Adrenal gland (tissue), 12 donors: ENCODE data around the gene PRKCA. TPM values are rescaled to one million over a fixed set of nuclear protein-coding genes. Genes with fewer than 3 reads are reported as not detected.

Experiments used
- DNase-seq, 7 donors: peaks; one replicate each; pipeline ENCODE4 v3.0.0-alpha.2; 2019 to 2020
- H3K27ac ChIP-seq, 5 donors: fragments of 200-600 bp; sonication (generic) in 4 of 5; 1 replicate in 3 of 5; 2 replicates in 2 of 5; pipeline versions ENCODE4 v1.5.1 to v1.8.0; 2016 to 2020; ENCODE audit warnings: mild to moderate bottlenecking in 1 of 5
- H3K27me3 ChIP-seq: fragments of 200-600 bp; 2 replicates; pipeline ENCODE4 v1.8.0; 2021
- H3K36me3 ChIP-seq, 2 donors: fragments of 200-600 bp; replicated peaks in 1 of 2; 1 replicate in 1 of 2; 2 replicates in 1 of 2; pipeline versions ENCODE4 v1.5.1 to v1.8.0; 2018 to 2022
- H3K4me1 ChIP-seq, 2 donors: fragments of 200-600 bp; replicated peaks in 1 of 2; 1 replicate in 1 of 2; 2 replicates in 1 of 2; pipeline versions ENCODE4 v1.5.1 to v1.8.0; 2018 to 2021
- H3K4me3 ChIP-seq, 4 donors: fragments of 200-600 bp; sonication (generic) in 3 of 4; one replicate each; pipeline ENCODE4 v1.5.1; 2016 to 2018
- H3K9me3 ChIP-seq, 3 donors: fragments of 200-600 bp; sonication (generic) in 1 of 3; replicated peaks in 1 of 3; 1 replicate in 2 of 3; 2 replicates in 1 of 3; pipeline versions ENCODE4 v1.5.1 to v1.8.0; 2016 to 2021
- POLR2A ChIP-seq, 2 donors: fragments of 450-650 bp; IDR thresholded peaks; one replicate each; pipeline ENCODE4 v1.6.1; 2017; ENCODE audit warnings: antibody characterized with exemption in 2 of 2, mild to moderate bottlenecking in 2 of 2, moderate library complexity in 1 of 2
- WGBS, 4 donors: extraction: QIAGEN DNeasy Blood & Tissue Kit in 2 of 4; methylation state at CpG; one replicate each; pipeline versions ENCODE4 v1.1.5 to v1.1.7; 2013 to 2017; 5-methylcytosine and 5-hydroxymethylcytosine counted together
- intact Hi-C, 2 donors: fragments of 100-400 bp; cut with DNase I; formaldehyde crosslinking; loops; one replicate each; pipeline versions ENCODE4 v1.14.1 to v1.15.0; 2022 to 2023
- polyA plus RNA-seq, 3 donors: library from polyadenylated mRNA; stranded (reverse); fragments of 200-250 nt in 2 of 3; fragments of 350-450 nt in 1 of 3; fragmentation: Illumina TruSeq in 1 of 3; extraction: RNeasy Lipid Tissue Mini Kit (QIAGEN cat#74804) in 1 of 3; gene quantifications; one replicate each; pipeline ENCODE4 v1.2.3, GENCODE V29; 2013 to 2014
- total RNA-seq, 9 donors: library from RNA; depleted of rRNA in 4 of 9; stranded (reverse); fragments of >200 nt in 4 of 9; fragments of 120-200 nt in 1 of 9; fragmentation: NEBNext Ultra II Directional in 1 of 9; extraction: Animal tissue kit (Norgen Biotek cat#: 25700) in 1 of 9; gene quantifications; one replicate each; pipeline versions ENCODE4 v1.1.0 to v1.2.4, GENCODE V29; 2013 to 2023
- TF ChIP-seq, protein P1 (sequence below), 6 experiments: fragments of 450-650 bp in 4 of 6; fragments of 200-600 bp in 2 of 6; sonication (generic) in 1 of 6; IDR thresholded peaks; 1 replicate in 5 of 6; 2 replicates in 1 of 6; pipeline versions ENCODE4 v1.5.1 to v1.8.0; 2016 to 2021; ENCODE audit warnings: antibody characterized with exemption in 6 of 6, mild to moderate bottlenecking in 2 of 6, moderate library complexity in 1 of 6
- donor health status: healthy with polysubstance abuse.
- donor health status: Bipolar disorder and iron deficiency.
- donor health status: DM: yes; HTN: yes; CAD: no.
- donor health status: DM: no; HTN: no; CAD: no.
- donor health status: DM: no; HTN: no; CAD: no.
- donor health status: DM: yes; HTN: yes; CAD: no.

Gene PRKCA
- total and polyA plus RNA-seq, 12 donors, result 15.1 to 202 (median 84.1) TPM

GRCh38 chr17:66829883-66830282 lies 527.5 kb downstream of the PRKCA start:
- Histone ChIP-seq H3K27ac (no peak overlapping the region), H3K9me3 (no peaks in the 10 kb centered on the region), H3K27me3 (peaks cover 17% of the 10 kb centered on the region), H3K4me1 (no peaks in the 10 kb centered on the region), H3K4me3 (no peak overlapping the region), H3K36me3 (no peaks in the 10 kb centered on the region)
- no peak for TF ChIP-seq POLR2A (IDR thresholded peaks at IDR 0.05)
- TF ChIP-seq, protein P1, sequence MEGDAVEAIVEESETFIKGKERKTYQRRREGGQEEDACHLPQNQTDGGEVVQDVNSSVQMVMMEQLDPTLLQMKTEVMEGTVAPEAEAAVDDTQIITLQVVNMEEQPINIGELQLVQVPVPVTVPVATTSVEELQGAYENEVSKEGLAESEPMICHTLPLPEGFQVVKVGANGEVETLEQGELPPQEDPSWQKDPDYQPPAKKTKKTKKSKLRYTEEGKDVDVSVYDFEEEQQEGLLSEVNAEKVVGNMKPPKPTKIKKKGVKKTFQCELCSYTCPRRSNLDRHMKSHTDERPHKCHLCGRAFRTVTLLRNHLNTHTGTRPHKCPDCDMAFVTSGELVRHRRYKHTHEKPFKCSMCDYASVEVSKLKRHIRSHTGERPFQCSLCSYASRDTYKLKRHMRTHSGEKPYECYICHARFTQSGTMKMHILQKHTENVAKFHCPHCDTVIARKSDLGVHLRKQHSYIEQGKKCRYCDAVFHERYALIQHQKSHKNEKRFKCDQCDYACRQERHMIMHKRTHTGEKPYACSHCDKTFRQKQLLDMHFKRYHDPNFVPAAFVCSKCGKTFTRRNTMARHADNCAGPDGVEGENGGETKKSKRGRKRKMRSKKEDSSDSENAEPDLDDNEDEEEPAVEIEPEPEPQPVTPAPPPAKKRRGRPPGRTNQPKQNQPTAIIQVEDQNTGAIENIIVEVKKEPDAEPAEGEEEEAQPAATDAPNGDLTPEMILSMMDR (IDR thresholded peaks at IDR 0.05), result no peak
- WGBS, 4 donors, result 7 to 11% (median 9%) methylated on average over 10 of the region's 10 CpGs
- intact Hi-C loops, result no loop called here
- no peak for DNase-seq

DNA sequence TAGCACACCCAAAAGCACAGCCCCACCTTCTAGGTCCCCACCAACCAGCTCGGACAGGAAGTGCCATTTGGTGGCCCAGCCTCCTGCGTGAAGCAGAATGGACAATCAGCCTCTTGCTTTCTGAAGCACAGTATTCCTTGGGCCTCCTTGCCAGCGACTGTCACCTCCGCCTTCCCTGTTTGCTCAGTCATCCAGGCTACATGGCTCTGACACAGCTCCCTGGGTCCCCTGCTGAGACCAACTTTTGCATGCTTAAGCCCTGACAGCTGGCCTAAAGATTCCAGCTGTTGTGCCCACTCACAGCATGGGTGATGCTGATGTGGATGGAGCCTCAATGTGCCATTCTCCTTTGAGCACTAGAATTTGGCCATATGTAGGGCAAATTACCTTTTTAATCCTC lies 528.0 kb downstream of the PRKCA start:
- Histone ChIP-seq H3K9me3 (no peaks in the 10 kb centered on the region), H3K4me3 (no peak overlapping the region), H3K4me1 (no peaks in the 10 kb centered on the region), H3K27ac (no peak overlapping the region), H3K36me3 (no peaks in the 10 kb centered on the region), H3K27me3 (peaks cover 23% of the 10 kb centered on the region)
- no peak for TF ChIP-seq POLR2A (IDR thresholded peaks at IDR 0.05)
- TF ChIP-seq, protein P1 (IDR thresholded peaks at IDR 0.05), result no peak
- intact Hi-C loops, result no loop called here
- no peak for DNase-seq
- WGBS, 4 donors, result 27 to 43% (median 34%) methylated on average over 4 of the region's 4 CpGs

GRCh38 chr17:66831383-66832210 lies 529.2 kb downstream of the PRKCA start:
- intact Hi-C loops, result no loop called here
- Histone ChIP-seq H3K4me1 (no peaks in the 10 kb centered on the region), H3K9me3 (no peaks in the 10 kb centered on the region), H3K4me3 (no peak overlapping the region), H3K36me3 (no peaks in the 10 kb centered on the region), H3K27ac (no peak overlapping the region), H3K27me3 (peaks cover 31% of the 10 kb centered on the region)
- DNase-seq, result no peak
- WGBS, 4 donors, result 71 to 80% (median 80%) methylated on average over 14 of the region's 14 CpGs
- TF ChIP-seq POLR2A (IDR thresholded peaks at IDR 0.05), result no peak
- TF ChIP-seq, protein P1 (IDR thresholded peaks at IDR 0.05), result no peak

DNA sequence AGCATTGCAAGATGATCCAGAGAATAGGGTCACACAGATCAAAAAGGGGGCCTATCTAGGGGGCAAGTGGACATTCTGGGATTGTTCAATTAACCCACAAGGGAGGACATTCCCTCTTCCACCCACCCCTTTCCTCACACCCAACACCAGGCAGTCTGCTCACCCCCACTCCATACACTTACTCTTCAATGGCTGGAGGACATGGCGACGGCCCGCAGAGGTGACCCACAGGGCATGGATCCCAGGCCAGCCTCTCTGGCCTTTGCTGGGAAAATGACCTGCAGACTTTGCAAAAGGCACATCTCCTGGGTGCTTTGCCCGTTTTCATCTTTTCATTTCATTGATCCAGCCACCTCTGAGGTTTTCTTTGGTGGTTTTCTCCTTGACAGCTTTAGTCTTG lies 530.8 kb downstream of the PRKCA start:
- Histone ChIP-seq H3K27ac (no peak overlapping the region), H3K4me3 (no peak overlapping the region), H3K4me1 (no peaks in the 10 kb centered on the region), H3K27me3 (peaks cover 31% of the 10 kb centered on the region), H3K36me3 (no peaks in the 10 kb centered on the region), H3K9me3 (no peaks in the 10 kb centered on the region)
- intact Hi-C loops, result no loop called here
- DNase-seq, result no peak
- TF ChIP-seq, protein P1 (IDR thresholded peaks at IDR 0.05), result no peak
- TF ChIP-seq POLR2A (IDR thresholded peaks at IDR 0.05), result no peak
- 82 to 89% (median 87%) methylated on average over 4 of the region's 4 CpGs for WGBS, 4 donors
